OCI-LY3 (cell line): Measurements from ENCODE around the gene IQGAP1.

Experiments
- CTCF ChIP-seq: fragments of 200-600, 300-600 bp; sonication (generic); IDR thresholded peaks from 2 replicates; pipeline ENCODE4 v1.5.1; 2014; ENCODE audit warnings: antibody characterized with exemption, low read length, low read depth
- EZH2phosphoT487 ChIP-seq: fragments of 200-600 bp; shearing (Covaris generic); IDR thresholded peaks from 2 replicates; pipeline ENCODE4 v1.6.1; 2018; ENCODE audit warnings: antibody characterized with exemption, mixed run types, low read depth

- TF ChIP-seq CTCF, result no peak
- no peak for TF ChIP-seq EZH2phosphoT487
Measured at GRCh38 chr15:90535254-90535653, 147.2 kb downstream of the IQGAP1 start.
